ENCODE measurements around the gene TEX28. TPM values are rescaled to one million over a fixed set of nuclear protein-coding genes. Genes with fewer than 3 reads are reported as not detected.

TEX28 gene
- total RNA-seq, 4 donors from 2014 or later: not detected

GRCh38 chrX:154309041-154309775 is 14.3 kb upstream of the TEX28 start:
- 77% methylated on average over 16 of the region's 16 CpGs; no CpG with 5 or more reads in 1 of the 2 donors for WGBS, 2 donors (ENCODE audit: low coverage in 1 of 2)
- DNase-seq: no peak
- H3K27me3 ChIP-seq: no peaks in the 10 kb centered on the region
- no peaks in the 10 kb centered on the region for H3K4me1 ChIP-seq
- H3K36me3 ChIP-seq: no peaks in the 10 kb centered on the region
- in situ Hi-C loops (cut with MboI; ENCODE audit: low pct_ligation_motif_present in 1 of 4, low pct_unique_long_range_greater_than_20kb in 1 of 4, low sequenced_read_pairs in 3 of 4): no loop called here
- no peak overlapping the region for H3K4me3 ChIP-seq
- H3K27ac ChIP-seq: no peak overlapping the region
- no peaks in the 10 kb centered on the region for H3K9me3 ChIP-seq
- no peak for TF ChIP-seq POLR2AphosphoS5 (IDR thresholded peaks at IDR 0.05)
- no peak for TF ChIP-seq CTCF (IDR thresholded peaks at IDR 0.05)
- no peak for TF ChIP-seq POLR2A (IDR thresholded peaks at IDR 0.05)
- no peak for TF ChIP-seq EP300 (IDR thresholded peaks at IDR 0.05; ENCODE audit: low read depth)
- intact Hi-C loops (cut with DNase I; ENCODE audit: low total_unique reads): no loop called here

- Histone ChIP-seq H3K36me3 (no peaks in the 10 kb centered on the region), H3K27me3 (no peaks in the 10 kb centered on the region), H3K9me3 (no peaks in the 10 kb centered on the region), H3K4me1 (no peaks in the 10 kb centered on the region), H3K4me3 (no peak overlapping the region), H3K27ac (no peak overlapping the region)
- intact Hi-C loops (cut with DNase I; ENCODE audit: low total_unique reads) (no loop called here), in situ Hi-C loops (cut with MboI; ENCODE audit: low pct_ligation_motif_present in 1 of 4, low pct_unique_long_range_greater_than_20kb in 1 of 4, low sequenced_read_pairs in 3 of 4) (no loop called here)
- peak; percentile 62 to 73 (median 63) for TF ChIP-seq CTCF (IDR thresholded peaks at IDR 0.05)
- no peak for TF ChIP-seq POLR2AphosphoS5 (IDR thresholded peaks at IDR 0.05)
- DNase-seq: peak; percentile 73
- WGBS, 2 donors (ENCODE audit: low coverage in 1 of 2): 57% methylated on average over 9 of the region's 9 CpGs; no CpG with 5 or more reads in 1 of the 2 donors
These were observed 13.4 kb upstream of the TEX28 start for GRCh38 chrX:154308108-154308946.

GRCh38 chrX:154307202-154307601 is 12.3 kb upstream of the TEX28 start:
- no peaks in the 10 kb centered on the region for H3K36me3 ChIP-seq
- no peak overlapping the region for H3K27ac ChIP-seq
- H3K4me3 ChIP-seq: no peak overlapping the region
- in situ Hi-C loops (cut with MboI; ENCODE audit: low pct_ligation_motif_present in 1 of 4, low pct_unique_long_range_greater_than_20kb in 1 of 4, low sequenced_read_pairs in 3 of 4): no loop called here
- whole genome bisulfite sequencing, 2 donors (ENCODE audit: low coverage in 1 of 2): 74 to 86% methylated on average over 5 to 6 of the region's 6 CpGs
- no peak for DNase-seq
- no peaks in the 10 kb centered on the region for H3K4me1 ChIP-seq
- no peaks in the 10 kb centered on the region for H3K27me3 ChIP-seq
- intact Hi-C loops (cut with DNase I; ENCODE audit: low total_unique reads): no loop called here
- TF ChIP-seq POLR2A (IDR thresholded peaks at IDR 0.05): no peak
- no peak for TF ChIP-seq POLR2AphosphoS5 (IDR thresholded peaks at IDR 0.05)
- no peak for TF ChIP-seq EP300 (IDR thresholded peaks at IDR 0.05; ENCODE audit: low read depth)
- no peak for TF ChIP-seq CTCF (IDR thresholded peaks at IDR 0.05)
- H3K9me3 ChIP-seq: no peaks in the 10 kb centered on the region

DNA sequence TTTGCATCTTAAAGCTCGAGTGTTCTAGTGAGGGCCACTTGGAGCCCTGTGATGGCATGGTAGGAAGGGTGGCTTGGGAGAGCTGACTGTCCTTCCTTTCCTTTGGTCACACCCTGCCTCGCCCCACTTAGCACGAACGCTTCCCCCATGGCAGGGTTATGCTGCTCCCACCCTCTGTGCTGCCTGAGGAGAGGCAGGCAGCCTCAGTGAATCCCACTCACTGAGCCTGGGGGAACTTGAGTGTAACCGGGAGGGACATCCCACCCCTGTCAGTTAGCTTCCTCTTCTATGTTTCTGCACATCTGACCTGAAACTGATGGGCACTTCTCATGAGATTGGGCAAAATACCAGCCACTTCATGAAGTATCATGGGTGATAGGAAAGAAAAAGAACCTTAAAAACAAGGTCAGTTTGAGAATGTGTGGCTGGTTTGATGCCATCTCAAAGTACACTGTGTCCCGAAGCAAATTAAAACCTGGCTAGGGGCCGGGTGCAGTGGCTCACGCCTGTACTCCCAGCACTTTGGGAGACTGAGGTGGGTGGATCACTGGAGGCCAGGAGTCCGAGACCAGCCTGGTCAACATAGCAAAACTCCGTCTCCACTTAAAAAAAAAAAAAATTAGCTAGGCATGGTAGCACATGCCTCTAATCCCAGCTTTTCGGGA is 10.7 kb upstream of the TEX28 start:
- Histone ChIP-seq H3K36me3 (no peaks in the 10 kb centered on the region), H3K27ac (no peak overlapping the region), H3K9me3 (no peaks in the 10 kb centered on the region), H3K27me3 (no peaks in the 10 kb centered on the region), H3K4me1 (no peaks in the 10 kb centered on the region), H3K4me3 (no peak overlapping the region)
- intact Hi-C loops (cut with DNase I; ENCODE audit: low total_unique reads) (no loop called here), in situ Hi-C loops (cut with MboI; ENCODE audit: low pct_ligation_motif_present in 1 of 4, low pct_unique_long_range_greater_than_20kb in 1 of 4, low sequenced_read_pairs in 3 of 4) (no loop called here)
- no peak for DNase-seq
- TF ChIP-seq POLR2A (IDR thresholded peaks at IDR 0.05): no peak
- TF ChIP-seq CTCF (IDR thresholded peaks at IDR 0.05): no peak
- no peak for TF ChIP-seq POLR2AphosphoS5 (IDR thresholded peaks at IDR 0.05)
- no peak for TF ChIP-seq EP300 (IDR thresholded peaks at IDR 0.05; ENCODE audit: low read depth)
- WGBS, 2 donors (ENCODE audit: low coverage in 1 of 2): 81% methylated on average over 11 of the region's 11 CpGs; no CpG with 5 or more reads in 1 of the 2 donors
